Measurements from ENCODE around the gene MUC12. TPM values are rescaled to one million over a fixed set of nuclear protein-coding genes. Genes with fewer than 3 reads are reported as not detected.
"Not testable (repeated sequence)": the region's sequence is repeated elsewhere in the genome, so short reads cannot be mapped to it uniquely, and the experiment has no call there.

The MUC12 gene
- total and polyA plus RNA-seq, 9 donors = 0.31 to 1.4 (median 0.80) TPM

DNA sequence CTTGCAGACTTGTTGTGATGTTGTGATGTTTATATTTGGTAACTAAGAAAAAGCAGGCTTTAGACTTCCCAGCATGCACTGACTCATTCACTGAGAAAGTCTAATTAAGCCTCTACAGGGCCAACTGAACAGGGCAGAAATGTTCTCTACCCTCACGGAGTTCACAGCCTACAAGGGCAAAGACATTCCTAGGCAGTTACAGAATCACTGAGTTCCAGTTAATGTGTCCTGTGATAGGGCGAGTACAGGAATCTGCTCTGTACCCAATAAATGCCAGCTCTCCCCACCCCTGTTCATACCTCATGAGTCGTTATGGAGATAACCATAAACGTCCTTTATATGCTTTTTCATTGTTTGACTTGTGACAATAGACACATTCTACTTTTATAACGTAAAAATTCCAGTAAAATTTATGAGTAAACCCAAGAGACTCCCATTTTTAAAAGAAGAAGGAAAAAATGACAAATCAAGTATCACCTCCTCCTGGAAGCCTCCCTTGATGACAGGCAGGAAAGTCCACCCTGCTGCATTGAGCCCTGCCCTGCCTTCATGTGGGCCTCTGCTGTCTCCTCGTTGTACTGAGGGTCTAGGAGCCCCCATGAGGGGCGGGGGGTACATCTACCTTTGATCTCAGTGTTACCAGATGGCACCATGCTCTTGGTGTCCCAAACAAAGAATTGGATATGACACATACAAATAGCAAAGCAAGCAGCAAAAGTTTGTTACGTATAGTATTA lies 14.3 kb downstream of the MUC12 start:
- H3K36me3 ChIP-seq (ENCODE audit: control insufficient read depth, insufficient read depth, low read length) = no peaks in the 10 kb centered on the region
- no peak overlapping the region for H3K4me3 ChIP-seq (ENCODE audit: low read length)
- H3K27ac ChIP-seq (ENCODE audit: low read length) = no peak overlapping the region
- WGBS (ENCODE audit: insufficient coverage) = 54% methylated on average over 3 of the region's 8 CpGs
- H3K9me3 ChIP-seq (replicated peaks; ENCODE audit: control insufficient read depth, low read depth, low read length) = no peaks in the 10 kb centered on the region
- no peaks in the 10 kb centered on the region for H3K4me1 ChIP-seq (ENCODE audit: control insufficient read depth, insufficient read depth, low read length)
- peaks cover 2% of the 10 kb centered on the region for H3K27me3 ChIP-seq (ENCODE audit: control insufficient read depth, insufficient read depth, low read length)
- DNase-seq = no peak

GRCh38 chr7:100984241-100984918 lies 15.0 kb downstream of the MUC12 start:
- H3K27ac ChIP-seq (ENCODE audit: low read length); H3K4me3 ChIP-seq (ENCODE audit: low read length); H3K36me3 ChIP-seq (ENCODE audit: control insufficient read depth, insufficient read depth, low read length); DNase-seq; H3K27me3 ChIP-seq (ENCODE audit: control insufficient read depth, insufficient read depth, low read length); H3K4me1 ChIP-seq (ENCODE audit: control insufficient read depth, insufficient read depth, low read length); H3K9me3 ChIP-seq (replicated peaks; ENCODE audit: control insufficient read depth, low read depth, low read length): not testable (repeated sequence)
- 78% methylated on average over 3 of the region's 14 CpGs for WGBS (ENCODE audit: insufficient coverage)

DNA sequence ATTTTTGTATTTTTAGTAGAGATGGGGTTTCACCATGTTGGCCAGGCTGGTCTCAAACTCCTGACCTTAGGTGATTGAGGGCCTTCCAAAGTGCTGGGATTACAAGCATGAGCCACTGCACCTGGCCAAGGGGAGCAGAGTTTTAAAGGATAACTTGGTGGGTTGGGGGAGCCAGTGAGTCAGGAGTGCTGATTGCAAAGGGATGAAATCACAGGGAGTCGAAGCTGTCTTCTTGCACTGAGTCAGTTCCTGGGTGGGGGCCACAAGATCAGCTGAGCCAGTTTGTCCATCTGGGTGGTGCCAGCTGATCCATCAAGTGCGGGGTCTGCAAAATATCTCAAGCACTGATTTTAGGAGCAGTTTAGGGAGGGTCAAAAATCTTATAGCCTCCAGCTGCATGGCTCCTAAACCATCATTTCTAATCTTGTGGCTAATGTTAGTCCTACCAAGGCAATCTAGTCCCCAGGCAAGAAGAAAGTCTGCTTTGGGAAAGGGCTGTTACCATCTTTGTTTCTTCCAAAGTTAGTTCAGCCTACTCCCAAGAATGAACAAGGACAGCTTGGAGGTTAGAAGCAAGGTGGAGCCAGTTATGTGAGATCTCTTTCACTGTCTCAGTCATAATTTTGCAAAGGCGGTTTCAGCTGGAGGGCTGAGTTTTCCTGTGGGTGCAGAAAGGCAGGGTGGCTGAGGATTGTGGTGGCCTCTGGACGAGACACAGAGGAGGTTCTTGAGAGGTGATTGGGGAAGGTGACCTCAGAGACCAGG lies 15.8 kb downstream of the MUC12 start:
- H3K27me3 ChIP-seq (ENCODE audit: control insufficient read depth, insufficient read depth, low read length); H3K4me1 ChIP-seq (ENCODE audit: control insufficient read depth, insufficient read depth, low read length); H3K4me3 ChIP-seq (ENCODE audit: low read length); H3K27ac ChIP-seq (ENCODE audit: low read length); DNase-seq; H3K9me3 ChIP-seq (replicated peaks; ENCODE audit: control insufficient read depth, low read depth, low read length); H3K36me3 ChIP-seq (ENCODE audit: control insufficient read depth, insufficient read depth, low read length): not testable (repeated sequence)
- WGBS (ENCODE audit: insufficient coverage) = 47% methylated on average over 3 of the region's 4 CpGs

- DNase-seq = no peak
- WGBS (ENCODE audit: insufficient coverage) = 92% methylated on average over 9 of the region's 9 CpGs
- H3K9me3 ChIP-seq (replicated peaks; ENCODE audit: control insufficient read depth, low read depth, low read length) = no peaks in the 10 kb centered on the region
Measured at GRCh38 chr7:100991631-100992030, 22.3 kb downstream of the MUC12 start.

DNA sequence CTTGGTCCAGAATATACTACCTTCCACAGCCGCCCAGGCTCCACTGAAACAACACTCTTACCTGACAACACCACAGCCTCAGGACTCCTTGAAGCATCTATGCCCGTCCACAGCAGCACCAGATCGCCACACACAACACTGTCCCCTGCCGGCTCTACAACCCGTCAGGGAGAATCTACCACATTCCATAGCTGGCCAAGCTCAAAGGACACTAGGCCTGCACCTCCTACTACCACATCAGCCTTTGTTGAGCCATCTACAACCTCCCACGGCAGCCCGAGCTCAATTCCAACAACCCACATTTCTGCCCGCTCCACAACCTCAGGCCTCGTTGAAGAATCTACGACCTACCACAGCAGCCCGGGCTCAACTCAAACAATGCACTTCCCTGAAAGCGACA lies 22.9 kb downstream of the MUC12 start:
- H3K27me3 ChIP-seq (ENCODE audit: control insufficient read depth, insufficient read depth, low read length); H3K9me3 ChIP-seq (replicated peaks; ENCODE audit: control insufficient read depth, low read depth, low read length); H3K4me3 ChIP-seq (ENCODE audit: low read length); H3K4me1 ChIP-seq (ENCODE audit: control insufficient read depth, insufficient read depth, low read length); H3K27ac ChIP-seq (ENCODE audit: low read length); H3K36me3 ChIP-seq (ENCODE audit: control insufficient read depth, insufficient read depth, low read length); DNase-seq: not testable (repeated sequence)
- 77% methylated on average over 9 of the region's 12 CpGs for WGBS (ENCODE audit: insufficient coverage)

More at GRCh38 chr7:100991631-100992030, 22.3 kb downstream of the MUC12 start:
- Histone ChIP-seq H3K4me3 (ENCODE audit: low read length) (no peak overlapping the region), H3K4me1 (ENCODE audit: control insufficient read depth, insufficient read depth, low read length) (no peaks in the 10 kb centered on the region), H3K27me3 (ENCODE audit: control insufficient read depth, insufficient read depth, low read length) (no peaks in the 10 kb centered on the region), H3K36me3 (ENCODE audit: control insufficient read depth, insufficient read depth, low read length) (no peaks in the 10 kb centered on the region), H3K27ac (ENCODE audit: low read length) (no peak overlapping the region)

DNA sequence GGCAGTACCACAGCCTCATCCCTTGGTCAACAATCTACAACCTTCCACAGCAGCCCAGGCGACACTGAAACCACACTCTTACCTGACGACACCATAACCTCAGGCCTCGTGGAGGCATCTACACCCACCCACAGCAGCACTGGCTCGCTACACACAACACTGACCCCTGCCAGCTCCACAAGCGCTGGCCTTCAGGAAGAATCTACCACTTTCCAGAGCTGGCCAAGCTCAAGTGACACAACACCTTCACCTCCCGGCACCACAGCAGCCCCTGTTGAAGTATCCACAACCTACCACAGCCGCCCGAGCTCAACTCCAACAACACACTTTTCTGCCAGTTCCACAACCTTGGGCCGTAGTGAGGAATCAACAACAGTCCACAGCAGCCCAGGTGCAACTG lies 25.3 kb downstream of the MUC12 start:
- H3K4me3 ChIP-seq (ENCODE audit: low read length); H3K4me1 ChIP-seq (ENCODE audit: control insufficient read depth, insufficient read depth, low read length); H3K36me3 ChIP-seq (ENCODE audit: control insufficient read depth, insufficient read depth, low read length); H3K9me3 ChIP-seq (replicated peaks; ENCODE audit: control insufficient read depth, low read depth, low read length); DNase-seq; H3K27me3 ChIP-seq (ENCODE audit: control insufficient read depth, insufficient read depth, low read length); H3K27ac ChIP-seq (ENCODE audit: low read length): not testable (repeated sequence)
- no CpG with 5 or more reads among the region's 9 CpGs for WGBS (ENCODE audit: insufficient coverage)

DNA sequence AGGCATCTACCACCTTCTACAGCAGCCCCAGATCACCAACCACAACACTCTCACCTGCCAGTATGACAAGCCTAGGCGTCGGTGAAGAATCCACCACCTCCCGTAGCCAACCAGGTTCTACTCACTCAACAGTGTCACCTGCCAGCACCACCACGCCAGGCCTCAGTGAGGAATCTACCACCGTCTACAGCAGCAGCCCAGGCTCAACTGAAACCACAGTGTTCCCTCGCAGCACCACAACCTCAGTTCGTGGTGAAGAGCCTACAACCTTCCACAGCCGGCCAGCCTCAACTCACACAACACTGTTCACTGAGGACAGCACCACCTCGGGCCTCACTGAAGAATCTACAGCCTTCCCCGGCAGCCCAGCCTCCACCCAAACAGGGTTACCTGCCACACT lies 29.2 kb downstream of the MUC12 start:
- WGBS (ENCODE audit: insufficient coverage) = no CpG with 5 or more reads among the region's 10 CpGs
- not testable (repeated sequence) for H3K4me1 ChIP-seq (ENCODE audit: control insufficient read depth, insufficient read depth, low read length); H3K27ac ChIP-seq (ENCODE audit: low read length); DNase-seq; H3K4me3 ChIP-seq (ENCODE audit: low read length); H3K9me3 ChIP-seq (replicated peaks; ENCODE audit: control insufficient read depth, low read depth, low read length); H3K36me3 ChIP-seq (ENCODE audit: control insufficient read depth, insufficient read depth, low read length); H3K27me3 ChIP-seq (ENCODE audit: control insufficient read depth, insufficient read depth, low read length)

DNA sequence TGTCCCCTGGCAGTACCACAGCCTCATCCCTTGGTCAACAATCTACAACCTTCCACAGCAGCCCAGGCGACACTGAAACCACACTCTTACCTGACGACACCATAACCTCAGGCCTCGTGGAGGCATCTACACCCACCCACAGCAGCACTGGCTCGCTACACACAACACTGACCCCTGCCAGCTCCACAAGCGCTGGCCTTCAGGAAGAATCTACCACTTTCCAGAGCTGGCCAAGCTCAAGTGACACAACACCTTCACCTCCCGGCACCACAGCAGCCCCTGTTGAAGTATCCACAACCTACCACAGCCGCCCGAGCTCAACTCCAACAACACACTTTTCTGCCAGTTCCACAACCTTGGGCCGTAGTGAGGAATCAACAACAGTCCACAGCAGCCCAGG lies 30.0 kb downstream of the MUC12 start:
- not testable (repeated sequence) for H3K36me3 ChIP-seq (ENCODE audit: control insufficient read depth, insufficient read depth, low read length); DNase-seq; H3K27me3 ChIP-seq (ENCODE audit: control insufficient read depth, insufficient read depth, low read length); H3K9me3 ChIP-seq (replicated peaks; ENCODE audit: control insufficient read depth, low read depth, low read length); H3K4me1 ChIP-seq (ENCODE audit: control insufficient read depth, insufficient read depth, low read length); H3K4me3 ChIP-seq (ENCODE audit: low read length); H3K27ac ChIP-seq (ENCODE audit: low read length)
- no CpG with 5 or more reads among the region's 9 CpGs for WGBS (ENCODE audit: insufficient coverage)

DNA sequence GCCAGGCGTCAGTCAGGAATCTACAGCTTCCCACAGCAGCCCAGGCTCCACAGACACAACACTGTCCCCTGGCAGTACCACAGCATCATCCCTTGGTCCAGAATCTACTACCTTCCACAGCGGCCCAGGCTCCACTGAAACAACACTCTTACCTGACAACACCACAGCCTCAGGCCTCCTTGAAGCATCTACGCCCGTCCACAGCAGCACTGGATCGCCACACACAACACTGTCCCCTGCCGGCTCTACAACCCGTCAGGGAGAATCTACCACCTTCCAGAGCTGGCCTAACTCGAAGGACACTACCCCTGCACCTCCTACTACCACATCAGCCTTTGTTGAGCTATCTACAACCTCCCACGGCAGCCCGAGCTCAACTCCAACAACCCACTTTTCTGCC lies 30.7 kb downstream of the MUC12 start:
- H3K27ac ChIP-seq (ENCODE audit: low read length); DNase-seq; H3K36me3 ChIP-seq (ENCODE audit: control insufficient read depth, insufficient read depth, low read length); H3K9me3 ChIP-seq (replicated peaks; ENCODE audit: control insufficient read depth, low read depth, low read length); H3K4me1 ChIP-seq (ENCODE audit: control insufficient read depth, insufficient read depth, low read length); H3K4me3 ChIP-seq (ENCODE audit: low read length); H3K27me3 ChIP-seq (ENCODE audit: control insufficient read depth, insufficient read depth, low read length): not testable (repeated sequence)
- 95% methylated on average over 3 of the region's 10 CpGs for WGBS (ENCODE audit: insufficient coverage)

GRCh38 chr7:101002333-101002732 lies 33.0 kb downstream of the MUC12 start:
- not testable (repeated sequence) for H3K4me1 ChIP-seq (ENCODE audit: control insufficient read depth, insufficient read depth, low read length); H3K4me3 ChIP-seq (ENCODE audit: low read length); H3K27ac ChIP-seq (ENCODE audit: low read length); H3K27me3 ChIP-seq (ENCODE audit: control insufficient read depth, insufficient read depth, low read length); DNase-seq; H3K36me3 ChIP-seq (ENCODE audit: control insufficient read depth, insufficient read depth, low read length); H3K9me3 ChIP-seq (replicated peaks; ENCODE audit: control insufficient read depth, low read depth, low read length)
- WGBS (ENCODE audit: insufficient coverage) = no CpG with 5 or more reads among the region's 8 CpGs

Data from muscle of leg (tissue), 11 donors.